ENCODE data around the gene OTOA.
"Not testable (repeated sequence)": the region's sequence is repeated elsewhere in the genome, so short reads cannot be mapped to it uniquely, and the experiment has no call there.

OTOA gene

DNA sequence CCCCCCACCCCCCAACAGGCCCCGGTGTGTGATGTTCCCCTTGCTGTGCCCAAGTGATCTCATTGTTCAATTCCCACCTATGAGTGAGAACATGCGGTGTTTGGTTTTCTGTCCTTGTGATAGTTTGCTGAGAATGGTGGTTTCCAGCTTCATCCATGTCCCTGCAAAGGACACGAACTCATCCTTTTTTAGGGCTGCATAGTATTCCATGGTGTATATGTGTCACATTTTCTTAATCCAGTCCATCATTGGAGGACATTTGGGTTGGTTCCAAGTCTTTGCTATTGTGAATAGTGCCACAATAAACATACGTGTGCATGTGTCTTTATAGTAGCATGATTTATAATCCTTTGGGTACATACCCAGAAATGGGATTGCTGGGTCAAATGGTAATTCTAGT, 27.2 kb downstream of the OTOA start:
- not testable (repeated sequence) for H3K9me3 ChIP-seq (ENCODE audit: control insufficient read depth in 5 of 5, low read length in 5 of 5); H3K27me3 ChIP-seq (ENCODE audit: control insufficient read depth in 5 of 5, insufficient read depth in 4 of 5, low read length in 5 of 5); H3K4me3 ChIP-seq (ENCODE audit: low read depth in 1 of 5, low read length in 5 of 5); H3K27ac ChIP-seq (ENCODE audit: low read depth, low read length); H3K4me1 ChIP-seq (ENCODE audit: control insufficient read depth in 5 of 5, insufficient read depth in 5 of 5, low read length in 5 of 5); H3K9ac ChIP-seq (ENCODE audit: low read length in 5 of 5); H3K36me3 ChIP-seq (ENCODE audit: control insufficient read depth in 5 of 5, insufficient read depth in 5 of 5, low read length in 5 of 5)

DNA sequence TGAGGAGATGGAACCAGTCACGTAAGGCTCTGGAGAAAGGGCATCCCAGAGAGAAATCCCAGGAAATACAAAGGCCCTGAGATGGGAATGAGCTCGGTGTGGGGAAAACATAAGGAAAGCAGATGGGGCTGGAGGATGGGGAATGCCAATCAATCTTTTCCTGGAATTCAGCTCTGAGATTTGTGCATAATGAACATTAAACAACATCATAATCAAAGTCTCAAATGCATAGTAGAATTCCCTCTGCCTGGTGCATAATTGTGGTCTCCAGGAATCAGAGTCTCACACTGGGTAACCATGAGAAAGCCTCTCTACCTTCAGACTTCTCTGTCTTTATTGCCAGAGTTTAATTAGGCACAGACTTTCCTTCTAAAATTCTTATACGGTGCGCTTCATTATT, 30.8 kb downstream of the OTOA start:
- no peaks in the 10 kb centered on the region for H3K36me3 ChIP-seq (ENCODE audit: control insufficient read depth in 5 of 5, insufficient read depth in 5 of 5, low read length in 5 of 5)
- no peak overlapping the region for H3K27ac ChIP-seq (ENCODE audit: low read depth, low read length)
- H3K9ac ChIP-seq (ENCODE audit: low read length in 5 of 5) = no peak overlapping the region
- H3K9me3 ChIP-seq (ENCODE audit: control insufficient read depth in 5 of 5, low read length in 5 of 5) = no peaks in the 10 kb centered on the region
- no peaks in the 10 kb centered on the region for H3K4me1 ChIP-seq (ENCODE audit: control insufficient read depth in 5 of 5, insufficient read depth in 5 of 5, low read length in 5 of 5)
- H3K27me3 ChIP-seq (ENCODE audit: control insufficient read depth in 5 of 5, insufficient read depth in 4 of 5, low read length in 5 of 5) = no peaks in the 10 kb centered on the region
- H3K4me3 ChIP-seq (ENCODE audit: low read depth in 1 of 5, low read length in 5 of 5) = no peak overlapping the region

DNA sequence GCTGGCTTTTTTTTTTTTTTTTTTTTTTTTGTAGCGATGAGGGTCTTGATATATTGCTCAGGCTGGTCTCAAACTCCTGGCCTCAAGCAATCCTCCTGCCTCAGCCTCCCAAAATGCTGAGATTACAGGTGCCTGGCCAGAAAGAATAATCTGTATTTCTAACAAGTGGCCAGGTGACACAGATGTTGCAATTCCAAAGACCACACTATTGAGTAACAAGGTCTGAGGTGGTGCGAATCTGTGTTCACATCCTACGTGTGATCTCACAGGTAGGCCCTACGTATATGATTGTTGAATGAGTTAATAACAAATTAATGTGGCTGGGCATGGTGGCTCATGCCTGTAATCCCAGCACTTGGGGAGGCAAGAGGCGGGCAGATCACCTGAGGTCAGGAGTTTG, 33.3 kb downstream of the OTOA start:
- no peak overlapping the region for H3K27ac ChIP-seq (ENCODE audit: low read depth, low read length)
- no peak overlapping the region for H3K4me3 ChIP-seq (ENCODE audit: low read depth in 1 of 5, low read length in 5 of 5)
- H3K4me1 ChIP-seq (ENCODE audit: control insufficient read depth in 5 of 5, insufficient read depth in 5 of 5, low read length in 5 of 5) = no peaks in the 10 kb centered on the region
- no peaks in the 10 kb centered on the region for H3K27me3 ChIP-seq (ENCODE audit: control insufficient read depth in 5 of 5, insufficient read depth in 4 of 5, low read length in 5 of 5)
- no peaks in the 10 kb centered on the region for H3K36me3 ChIP-seq (ENCODE audit: control insufficient read depth in 5 of 5, insufficient read depth in 5 of 5, low read length in 5 of 5)
- no peak overlapping the region for H3K9ac ChIP-seq (ENCODE audit: low read length in 5 of 5)
- no peaks in the 10 kb centered on the region for H3K9me3 ChIP-seq (ENCODE audit: control insufficient read depth in 5 of 5, low read length in 5 of 5)

DNA sequence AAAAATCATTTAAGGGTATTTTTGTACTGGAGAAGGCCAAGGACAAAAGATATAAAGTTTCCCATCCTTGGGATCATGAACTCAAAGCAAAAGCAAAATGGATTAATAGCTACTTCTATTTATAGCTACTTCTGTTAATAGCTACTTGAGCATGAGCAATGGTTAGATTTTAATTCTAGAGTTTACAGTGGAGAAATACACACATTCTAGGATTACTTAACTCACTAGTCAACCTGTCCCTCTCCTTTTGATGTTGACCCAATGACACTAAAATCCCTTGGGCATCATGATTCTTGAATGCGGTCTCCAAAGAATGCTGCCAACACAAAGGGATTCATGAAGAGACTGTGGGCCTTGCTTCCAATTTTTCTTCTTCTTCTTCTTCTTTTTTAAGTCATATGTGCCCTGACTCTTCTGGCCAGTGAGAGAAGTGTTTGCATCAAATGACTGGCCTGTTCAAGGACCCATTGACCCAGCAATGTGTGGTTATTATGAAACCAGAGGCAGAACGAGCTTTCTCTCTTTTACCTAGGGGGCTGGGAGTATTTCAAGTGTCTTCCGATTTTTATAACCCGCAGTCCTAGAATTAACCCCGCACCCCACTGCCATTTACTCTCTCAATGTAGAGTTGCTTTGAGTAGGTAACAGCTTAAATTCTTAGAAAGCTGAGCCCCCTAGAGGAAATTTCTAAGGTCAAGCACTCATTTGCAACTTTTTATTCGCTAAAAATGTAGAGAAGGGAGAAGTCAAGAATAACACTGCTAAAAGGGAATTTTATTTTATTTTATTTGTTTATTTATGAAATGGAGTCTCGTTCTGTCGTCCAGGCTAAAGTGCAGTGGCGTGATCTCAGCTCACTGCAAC, 34.6 kb downstream of the OTOA start:
- Histone ChIP-seq H3K9me3 (ENCODE audit: control insufficient read depth in 5 of 5, low read length in 5 of 5) (no peaks in the 10 kb centered on the region), H3K36me3 (ENCODE audit: control insufficient read depth in 5 of 5, insufficient read depth in 5 of 5, low read length in 5 of 5) (no peaks in the 10 kb centered on the region), H3K4me1 (ENCODE audit: control insufficient read depth in 5 of 5, insufficient read depth in 5 of 5, low read length in 5 of 5) (no peaks in the 10 kb centered on the region), H3K27me3 (ENCODE audit: control insufficient read depth in 5 of 5, insufficient read depth in 4 of 5, low read length in 5 of 5) (no peaks in the 10 kb centered on the region), H3K9ac (ENCODE audit: low read length in 5 of 5) (no peak overlapping the region), H3K4me3 (ENCODE audit: low read depth in 1 of 5, low read length in 5 of 5) (no peak overlapping the region), H3K27ac (ENCODE audit: low read depth, low read length) (no peak overlapping the region)

DNA sequence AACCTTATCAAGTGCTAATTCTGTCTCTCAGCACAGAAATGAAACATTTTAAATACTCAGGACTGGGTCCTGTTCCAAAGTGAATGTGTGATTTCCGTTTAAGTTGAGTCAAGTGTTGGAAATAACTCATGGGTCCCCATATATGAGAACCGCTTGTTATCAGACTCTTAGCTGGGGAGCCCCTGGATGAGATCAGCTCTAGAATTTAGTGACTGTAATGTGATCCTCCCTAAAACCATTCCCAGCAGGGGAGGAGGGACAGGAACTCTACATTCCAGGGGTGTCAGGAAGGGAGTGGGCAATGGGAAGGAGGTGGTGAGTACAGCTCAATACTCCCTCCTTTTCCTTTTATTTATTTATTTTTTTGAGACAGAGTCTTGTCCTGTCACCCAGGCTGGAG, 37.5 kb downstream of the OTOA start:
- Histone ChIP-seq H3K27ac (ENCODE audit: low read depth, low read length) (no peak overlapping the region), H3K27me3 (ENCODE audit: control insufficient read depth in 5 of 5, insufficient read depth in 4 of 5, low read length in 5 of 5) (peaks cover 0 to 3% (median 0%) of the 10 kb centered on the region in 5 donors), H3K9ac (ENCODE audit: low read length in 5 of 5) (no peak overlapping the region), H3K4me3 (ENCODE audit: low read depth in 1 of 5, low read length in 5 of 5) (no peak overlapping the region), H3K4me1 (ENCODE audit: control insufficient read depth in 5 of 5, insufficient read depth in 5 of 5, low read length in 5 of 5) (no peaks in the 10 kb centered on the region), H3K36me3 (ENCODE audit: control insufficient read depth in 5 of 5, insufficient read depth in 5 of 5, low read length in 5 of 5) (no peaks in the 10 kb centered on the region), H3K9me3 (ENCODE audit: control insufficient read depth in 5 of 5, low read length in 5 of 5) (no peaks in the 10 kb centered on the region)

DNA sequence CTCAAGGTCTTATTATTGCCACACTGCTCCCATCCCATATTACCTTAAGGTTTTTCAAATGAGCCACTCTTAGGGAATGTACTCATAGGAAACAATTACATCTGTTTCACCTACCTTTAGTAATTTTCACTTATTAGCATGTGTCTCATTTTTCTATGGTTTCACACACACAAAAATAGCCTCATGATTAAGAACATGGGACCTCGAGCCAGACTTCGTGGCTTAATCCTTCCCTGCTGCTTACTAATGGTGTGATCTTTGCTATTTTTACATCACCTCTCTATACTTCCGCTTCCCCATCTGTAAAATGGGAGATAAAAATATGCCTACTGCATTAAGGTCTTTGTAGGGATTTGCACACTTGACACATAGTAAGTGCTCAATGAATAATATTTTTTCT, 38.5 kb downstream of the OTOA start:
- Histone ChIP-seq H3K9me3 (ENCODE audit: control insufficient read depth in 5 of 5, low read length in 5 of 5) (no peaks in the 10 kb centered on the region), H3K36me3 (ENCODE audit: control insufficient read depth in 5 of 5, insufficient read depth in 5 of 5, low read length in 5 of 5) (no peaks in the 10 kb centered on the region), H3K27ac (ENCODE audit: low read depth, low read length) (no peak overlapping the region), H3K4me3 (ENCODE audit: low read depth in 1 of 5, low read length in 5 of 5) (no peak overlapping the region), H3K4me1 (ENCODE audit: control insufficient read depth in 5 of 5, insufficient read depth in 5 of 5, low read length in 5 of 5) (no peaks in the 10 kb centered on the region), H3K27me3 (ENCODE audit: control insufficient read depth in 5 of 5, insufficient read depth in 4 of 5, low read length in 5 of 5) (peaks cover 0 to 3% (median 0%) of the 10 kb centered on the region in 5 donors), H3K9ac (ENCODE audit: low read length in 5 of 5) (no peak overlapping the region)

DNA sequence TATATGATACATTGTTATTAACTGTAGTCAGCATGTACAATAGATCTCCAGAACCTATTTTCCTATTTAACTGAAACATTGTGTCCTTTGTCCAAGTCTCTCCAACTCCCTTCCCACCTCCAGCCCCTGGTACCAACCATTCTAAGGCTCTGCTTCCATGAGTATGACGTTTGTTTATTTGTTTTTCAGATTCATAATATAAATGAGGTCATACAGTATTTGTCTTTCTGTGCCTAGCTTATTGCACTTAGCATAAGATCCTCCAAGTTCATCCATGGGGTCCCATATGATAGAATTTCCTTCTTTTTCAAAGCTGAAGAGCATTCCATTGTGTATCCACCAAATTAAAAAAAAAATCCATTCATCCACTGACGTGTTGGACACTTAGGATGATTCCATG, 39.4 kb downstream of the OTOA start:
- no peaks in the 10 kb centered on the region for H3K9me3 ChIP-seq (ENCODE audit: control insufficient read depth in 5 of 5, low read length in 5 of 5)
- H3K4me1 ChIP-seq (ENCODE audit: control insufficient read depth in 5 of 5, insufficient read depth in 5 of 5, low read length in 5 of 5) = peaks cover 0 to under 1% (median 0%) of the 10 kb centered on the region in 5 donors
- H3K4me3 ChIP-seq (ENCODE audit: low read depth in 1 of 5, low read length in 5 of 5) = no peak overlapping the region
- H3K27ac ChIP-seq (ENCODE audit: low read depth, low read length) = no peak overlapping the region
- no peaks in the 10 kb centered on the region for H3K36me3 ChIP-seq (ENCODE audit: control insufficient read depth in 5 of 5, insufficient read depth in 5 of 5, low read length in 5 of 5)
- peaks cover 0 to 3% (median 0%) of the 10 kb centered on the region in 5 donors for H3K27me3 ChIP-seq (ENCODE audit: control insufficient read depth in 5 of 5, insufficient read depth in 4 of 5, low read length in 5 of 5)
- H3K9ac ChIP-seq (ENCODE audit: low read length in 5 of 5) = no peak overlapping the region

DNA sequence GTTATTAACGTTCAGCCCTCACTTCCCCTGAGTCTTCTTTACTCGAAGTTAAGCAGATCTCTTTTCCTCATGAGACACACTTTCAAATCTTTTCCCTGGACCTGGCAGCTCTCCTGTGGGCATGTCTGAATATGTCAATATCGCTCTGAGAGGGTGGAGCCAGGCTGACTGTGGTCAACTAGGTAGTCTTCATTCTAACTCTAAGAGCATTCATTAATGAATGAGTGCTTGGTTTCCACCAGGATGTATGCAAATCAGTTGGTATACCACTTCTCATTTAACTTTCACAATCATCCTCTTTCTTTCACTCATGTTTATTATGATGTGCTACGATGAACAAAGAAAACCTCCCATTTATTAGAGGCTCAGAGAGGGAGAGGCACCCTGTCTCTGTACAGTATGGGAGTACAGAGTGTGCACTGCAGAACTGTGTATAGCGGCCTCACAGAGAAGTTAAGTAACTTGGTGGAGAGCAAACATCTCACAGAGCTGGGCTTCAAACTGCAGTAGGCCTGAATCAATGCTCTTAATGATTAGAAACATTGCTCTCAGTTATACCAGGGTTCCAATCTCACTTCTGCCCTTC, 39.9 kb downstream of the OTOA start:
- H3K4me3 ChIP-seq (ENCODE audit: low read depth in 1 of 5, low read length in 5 of 5) = no peak overlapping the region
- H3K27me3 ChIP-seq (ENCODE audit: control insufficient read depth in 5 of 5, insufficient read depth in 4 of 5, low read length in 5 of 5) = peaks cover 0 to 3% (median 0%) of the 10 kb centered on the region in 5 donors
- peaks cover 0 to 3% (median 3%) of the 10 kb centered on the region in 5 donors for H3K4me1 ChIP-seq (ENCODE audit: control insufficient read depth in 5 of 5, insufficient read depth in 5 of 5, low read length in 5 of 5)
- no peak overlapping the region for H3K27ac ChIP-seq (ENCODE audit: low read depth, low read length)
- H3K9me3 ChIP-seq (ENCODE audit: control insufficient read depth in 5 of 5, low read length in 5 of 5) = no peaks in the 10 kb centered on the region
- H3K36me3 ChIP-seq (ENCODE audit: control insufficient read depth in 5 of 5, insufficient read depth in 5 of 5, low read length in 5 of 5) = no peaks in the 10 kb centered on the region
- H3K9ac ChIP-seq (ENCODE audit: low read length in 5 of 5) = no peak overlapping the region

DNA sequence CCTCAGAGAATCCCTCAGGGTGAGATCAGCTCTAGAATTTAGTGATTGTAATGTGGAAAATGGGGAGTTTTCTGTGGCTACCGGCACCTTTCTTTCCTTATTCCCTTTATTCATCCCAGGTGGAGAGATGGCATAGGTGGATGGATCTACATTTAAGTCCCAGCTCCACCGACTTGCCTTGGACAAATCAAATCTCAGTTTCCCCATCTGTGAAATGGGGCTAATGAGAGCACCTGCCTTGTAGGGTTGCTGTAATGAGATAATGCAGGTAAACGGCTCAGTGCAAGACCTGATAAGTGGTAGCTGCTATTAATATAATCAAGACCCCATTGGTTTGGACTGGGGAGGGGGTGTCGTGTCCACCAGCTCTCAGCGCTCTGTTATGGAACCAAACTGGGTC, 40.5 kb downstream of the OTOA start:
- Histone ChIP-seq H3K4me3 (ENCODE audit: low read depth in 1 of 5, low read length in 5 of 5) (no peak overlapping the region), H3K9ac (ENCODE audit: low read length in 5 of 5) (no peak overlapping the region), H3K4me1 (ENCODE audit: control insufficient read depth in 5 of 5, insufficient read depth in 5 of 5, low read length in 5 of 5) (peaks cover 0 to 3% (median 3%) of the 10 kb centered on the region in 5 donors), H3K27me3 (ENCODE audit: control insufficient read depth in 5 of 5, insufficient read depth in 4 of 5, low read length in 5 of 5) (peaks cover 0 to 3% (median 0%) of the 10 kb centered on the region in 5 donors), H3K36me3 (ENCODE audit: control insufficient read depth in 5 of 5, insufficient read depth in 5 of 5, low read length in 5 of 5) (no peaks in the 10 kb centered on the region), H3K27ac (ENCODE audit: low read depth, low read length) (no peak overlapping the region), H3K9me3 (ENCODE audit: control insufficient read depth in 5 of 5, low read length in 5 of 5) (no peaks in the 10 kb centered on the region)

DNA sequence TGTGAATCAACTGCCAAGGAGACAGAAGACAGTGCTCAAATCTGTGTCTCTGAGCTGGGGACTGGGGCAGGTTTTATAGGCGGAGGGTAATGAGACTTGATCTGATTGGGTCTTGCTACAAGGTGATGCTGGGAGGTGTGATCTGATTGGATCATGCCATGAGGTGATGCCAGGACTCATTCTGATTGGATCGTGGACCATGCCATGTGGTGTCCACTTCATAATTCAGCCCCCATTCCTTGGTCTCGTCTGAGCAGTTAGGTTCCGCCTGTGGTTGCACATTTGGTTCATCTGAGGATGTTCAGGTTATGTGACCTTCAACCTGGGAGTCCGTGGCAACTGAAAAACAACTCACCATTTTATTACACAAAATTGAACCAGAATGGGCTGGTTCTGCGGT, 41.0 kb downstream of the OTOA start:
- Histone ChIP-seq H3K4me1 (ENCODE audit: control insufficient read depth in 5 of 5, insufficient read depth in 5 of 5, low read length in 5 of 5) (peaks cover 0 to 3% (median 3%) of the 10 kb centered on the region in 5 donors), H3K9me3 (ENCODE audit: control insufficient read depth in 5 of 5, low read length in 5 of 5) (no peaks in the 10 kb centered on the region), H3K27me3 (ENCODE audit: control insufficient read depth in 5 of 5, insufficient read depth in 4 of 5, low read length in 5 of 5) (peaks cover 0 to 3% (median under 1%) of the 10 kb centered on the region in 5 donors), H3K4me3 (ENCODE audit: low read depth in 1 of 5, low read length in 5 of 5) (no peak overlapping the region), H3K9ac (ENCODE audit: low read length in 5 of 5) (no peak overlapping the region), H3K27ac (ENCODE audit: low read depth, low read length) (no peak overlapping the region), H3K36me3 (ENCODE audit: control insufficient read depth in 5 of 5, insufficient read depth in 5 of 5, low read length in 5 of 5) (no peaks in the 10 kb centered on the region)

Measured in subcutaneous abdominal adipose tissue (tissue), 5 donors.